ENCODE measurements around the gene ABCF2. TPM values are rescaled to one million over a fixed set of nuclear protein-coding genes. Genes with fewer than 3 reads are reported as not detected.

ABCF2 gene
- polyA plus RNA-seq, 3 donors, result 18.0 to 22.0 (median 21.1) TPM

DNA sequence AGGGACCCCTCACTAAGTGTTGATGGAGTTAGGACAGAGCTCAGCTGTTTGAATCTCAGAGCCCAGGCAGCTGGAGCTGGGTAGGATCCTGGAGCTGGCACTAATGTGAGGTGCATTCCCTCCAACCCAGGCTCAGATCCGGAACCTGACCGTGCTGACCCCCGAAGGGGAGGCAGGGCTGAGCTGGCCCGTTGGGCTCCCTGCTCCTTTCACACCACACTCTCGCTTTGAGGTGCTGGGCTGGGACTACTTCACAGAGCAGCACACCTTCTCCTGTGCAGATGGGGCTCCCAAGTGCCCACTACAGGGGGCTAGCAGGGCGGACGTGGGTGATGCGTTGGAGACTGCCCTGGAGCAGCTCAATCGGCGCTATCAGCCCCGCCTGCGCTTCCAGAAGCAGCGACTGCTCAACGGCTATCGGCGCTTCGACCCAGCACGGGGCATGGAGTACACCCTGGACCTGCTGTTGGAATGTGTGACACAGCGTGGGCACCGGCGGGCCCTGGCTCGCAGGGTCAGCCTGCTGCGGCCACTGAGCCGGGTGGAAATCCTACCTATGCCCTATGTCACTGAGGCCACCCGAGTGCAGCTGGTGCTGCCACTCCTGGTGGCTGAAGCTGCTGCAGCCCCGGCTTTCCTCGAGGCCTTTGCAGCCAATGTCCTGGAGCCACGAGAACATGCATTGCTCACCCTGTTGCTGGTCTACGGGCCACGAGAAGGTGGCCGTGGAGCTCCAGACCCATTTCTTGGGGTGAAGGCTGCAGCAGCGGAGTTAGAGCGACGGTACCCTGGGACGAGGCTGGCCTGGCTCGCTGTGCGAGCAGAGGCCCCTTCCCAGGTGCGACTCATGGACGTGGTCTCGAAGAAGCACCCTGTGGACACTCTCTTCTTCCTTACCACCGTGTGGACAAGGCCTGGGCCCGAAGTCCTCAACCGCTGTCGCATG, 10.5 kb upstream of the ABCF2 start:
- Histone ChIP-seq H3K4me1 (ENCODE audit: control insufficient read depth in 1 of 2, insufficient read depth in 2 of 2, low read length in 2 of 2) (peaks cover 14 to 18% of the 10 kb centered on the region in 2 donors), H3K4me2 (replicated peaks; ENCODE audit: extremely low read depth, low read length, poor library complexity, severe bottlenecking) (no peak overlapping the region), H3K9me3 (replicated peaks in 1 of 2; ENCODE audit: control insufficient read depth in 1 of 2, insufficient read depth in 1 of 2, low read length in 2 of 2) (no peaks in the 10 kb centered on the region), H3K27me3 (ENCODE audit: control insufficient read depth in 2 of 2, insufficient read depth in 2 of 2, low read length in 2 of 2) (no peaks in the 10 kb centered on the region), H3K4me3 (replicated peaks in 1 of 3; ENCODE audit: low read depth in 2 of 3, low read length in 3 of 3) (no peak overlapping the region), H2AFZ (ENCODE audit: insufficient read depth, low read depth, low read length, poor library complexity, severe bottlenecking) (no peak overlapping the region), H3K27ac (ENCODE audit: low read depth in 1 of 2, low read length in 2 of 2) (no peak overlapping the region), H4K20me1 (ENCODE audit: insufficient read depth, low read length) (peaks cover 93% of the 10 kb centered on the region), H3K79me2 (ENCODE audit: insufficient read depth, low read length) (peaks cover 44% of the 10 kb centered on the region), H3K9ac (ENCODE audit: insufficient read depth, low read length, poor library complexity, severe bottlenecking) (no peak overlapping the region), H3K36me3 (replicated peaks in 1 of 2; ENCODE audit: control insufficient read depth in 1 of 2, insufficient read depth in 2 of 2, low read length in 2 of 2) (peaks cover 70 to 79% of the 10 kb centered on the region in 2 donors)
- H3K27ac Mint-ChIP-seq, result no peak overlapping the region
- H3K27me3 Mint-ChIP-seq (ENCODE audit: low read depth in 3 of 3), result peaks cover 2 to 5% (median 4%) of the 10 kb centered on the region in 3 donors
- TF ChIP-seq CTCF (IDR thresholded peaks at IDR 0.05), result no peak
- H3K36me3 Mint-ChIP-seq, result peaks cover 70 to 82% of the 10 kb centered on the region in 2 donors
- intact Hi-C loops (cut with micrococcal nuclease), result no loop called here
- H3K4me3 Mint-ChIP-seq, result no peak overlapping the region
- WGBS (ENCODE audit: insufficient coverage), result 96% methylated on average over 42 of the region's 44 CpGs
- peaks cover 0 to 3% (median 0%) of the 10 kb centered on the region in 7 donors for H3K9me3 Mint-ChIP-seq
- H3K4me1 Mint-ChIP-seq, result peaks cover 18% of the 10 kb centered on the region
- no peak for DNase-seq

DNA sequence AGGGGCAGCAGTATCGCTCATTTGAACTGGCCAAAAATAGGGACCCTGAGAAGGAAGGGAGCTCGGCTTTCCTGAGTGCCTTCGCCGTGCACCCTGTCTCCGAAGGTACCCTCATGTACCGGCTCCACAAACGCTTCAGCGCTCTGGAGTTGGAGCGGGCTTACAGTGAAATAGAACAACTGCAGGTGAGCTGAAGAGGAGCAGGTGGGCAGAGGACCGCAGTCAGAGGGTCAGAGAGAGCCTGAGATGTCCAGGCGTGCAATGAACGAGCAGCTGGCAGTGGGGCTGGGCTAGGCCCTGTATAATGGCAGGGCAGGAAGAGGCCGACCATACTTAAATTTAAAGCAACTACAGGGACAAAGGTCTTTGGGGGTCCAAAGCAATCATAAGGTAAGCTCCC, 9.4 kb upstream of the ABCF2 start:
- H3K9me3 ChIP-seq (replicated peaks in 1 of 2; ENCODE audit: control insufficient read depth in 1 of 2, insufficient read depth in 1 of 2, low read length in 2 of 2), result no peaks in the 10 kb centered on the region
- no peak overlapping the region for H3K4me3 ChIP-seq (replicated peaks in 1 of 3; ENCODE audit: low read depth in 2 of 3, low read length in 3 of 3)
- DNase-seq, result no peak
- Mint-ChIP-seq H3K27ac (peak overlapping the region in 4 of 7 donors; percentile 11 to 47 (median 32)), H3K4me3 (no peak overlapping the region), H3K27me3 (ENCODE audit: low read depth in 3 of 3) (peaks cover under 1 to 3% (median 2%) of the 10 kb centered on the region in 3 donors), H3K4me1 (peaks cover 26% of the 10 kb centered on the region), H3K9me3 (peaks cover 0 to 3% (median 0%) of the 10 kb centered on the region in 7 donors), H3K36me3 (peaks cover 61 to 70% of the 10 kb centered on the region in 2 donors)
- WGBS (ENCODE audit: insufficient coverage), result over 99% methylated on average over 13 of the region's 13 CpGs
- peaks cover 82% of the 10 kb centered on the region for H4K20me1 ChIP-seq (ENCODE audit: insufficient read depth, low read length)
- H3K4me2 ChIP-seq (replicated peaks; ENCODE audit: extremely low read depth, low read length, poor library complexity, severe bottlenecking), result no peak overlapping the region
- intact Hi-C loops (cut with micrococcal nuclease), result no loop called here
- no peak overlapping the region for H2AFZ ChIP-seq (ENCODE audit: insufficient read depth, low read depth, low read length, poor library complexity, severe bottlenecking)
- H3K4me1 ChIP-seq (ENCODE audit: control insufficient read depth in 1 of 2, insufficient read depth in 2 of 2, low read length in 2 of 2), result peaks cover 20 to 24% of the 10 kb centered on the region in 2 donors
- H3K36me3 ChIP-seq (replicated peaks in 1 of 2; ENCODE audit: control insufficient read depth in 1 of 2, insufficient read depth in 2 of 2, low read length in 2 of 2), result peaks cover 65 to 74% of the 10 kb centered on the region in 2 donors
- peaks cover 46% of the 10 kb centered on the region for H3K79me2 ChIP-seq (ENCODE audit: insufficient read depth, low read length)
- TF ChIP-seq CTCF (IDR thresholded peaks at IDR 0.05), result no peak
- no peak overlapping the region for H3K27ac ChIP-seq (ENCODE audit: low read depth in 1 of 2, low read length in 2 of 2)
- no peaks in the 10 kb centered on the region for H3K27me3 ChIP-seq (ENCODE audit: control insufficient read depth in 2 of 2, insufficient read depth in 2 of 2, low read length in 2 of 2)
- no peak overlapping the region for H3K9ac ChIP-seq (ENCODE audit: insufficient read depth, low read length, poor library complexity, severe bottlenecking)

All from CD14-positive monocyte (primary cell).